Measurements from ENCODE around the gene PLAC8.
"Not testable (repeated sequence)": the region's sequence is repeated elsewhere in the genome, so short reads cannot be mapped to it uniquely, and the experiment has no call there.

PLAC8 gene

GRCh38 chr4:83114576-83114975 is at the start of gene PLAC8:
Gene PLAC8 (minus strand): TSS chr4:83114729. CDS start chr4:83107921, 6,808 bp downstream.
- no peak for DNase-seq (ENCODE audit: low spot score)

DNA sequence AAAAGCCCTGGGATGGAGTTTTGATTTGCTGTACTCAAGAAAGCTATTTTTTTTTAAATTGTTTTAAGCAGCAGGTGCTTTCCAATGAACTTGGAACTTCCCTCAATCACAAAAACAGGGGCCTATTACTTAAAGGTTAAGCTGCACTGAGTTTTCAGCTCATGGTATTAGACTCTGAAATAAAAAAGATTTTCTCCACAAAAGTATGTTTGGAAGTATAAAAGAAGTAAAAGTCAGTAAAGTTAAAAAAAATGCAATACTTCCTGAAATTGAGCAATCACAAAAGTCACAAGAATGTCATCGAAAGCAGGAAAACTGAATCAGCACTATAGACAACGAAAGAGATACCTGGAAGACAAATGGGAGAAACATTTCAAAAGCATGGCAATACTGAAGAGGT is 38.9 kb upstream of the PLAC8 start:
- no peak for DNase-seq (ENCODE audit: low spot score)

- DNase-seq (ENCODE audit: low spot score) = no peak
These were observed 38.2 kb upstream of the PLAC8 start for GRCh38 chr4:83152746-83153145.

DNA sequence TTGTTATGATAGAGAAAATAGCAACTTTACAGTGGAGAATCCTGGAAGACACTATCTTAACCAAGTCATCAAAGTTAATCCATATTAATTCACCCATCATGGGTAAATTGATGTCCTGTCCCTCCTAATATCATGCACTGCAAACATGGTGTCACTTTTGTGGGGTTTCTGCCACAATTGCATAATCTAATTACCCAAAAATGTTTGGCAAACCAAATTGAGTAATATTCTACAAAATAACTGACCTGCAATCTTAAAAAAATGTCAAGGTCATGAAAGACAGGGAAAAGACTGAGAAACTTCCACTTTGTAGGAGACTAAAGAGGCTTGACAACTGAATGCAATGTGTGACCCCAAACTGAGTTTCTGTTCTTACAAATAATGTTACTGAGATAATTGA is 37.1 kb upstream of the PLAC8 start:
- DNase-seq (ENCODE audit: low spot score) = no peak

- DNase-seq (ENCODE audit: low spot score) = no peak
These were observed 36.3 kb upstream of the PLAC8 start for GRCh38 chr4:83150653-83151330.

DNA sequence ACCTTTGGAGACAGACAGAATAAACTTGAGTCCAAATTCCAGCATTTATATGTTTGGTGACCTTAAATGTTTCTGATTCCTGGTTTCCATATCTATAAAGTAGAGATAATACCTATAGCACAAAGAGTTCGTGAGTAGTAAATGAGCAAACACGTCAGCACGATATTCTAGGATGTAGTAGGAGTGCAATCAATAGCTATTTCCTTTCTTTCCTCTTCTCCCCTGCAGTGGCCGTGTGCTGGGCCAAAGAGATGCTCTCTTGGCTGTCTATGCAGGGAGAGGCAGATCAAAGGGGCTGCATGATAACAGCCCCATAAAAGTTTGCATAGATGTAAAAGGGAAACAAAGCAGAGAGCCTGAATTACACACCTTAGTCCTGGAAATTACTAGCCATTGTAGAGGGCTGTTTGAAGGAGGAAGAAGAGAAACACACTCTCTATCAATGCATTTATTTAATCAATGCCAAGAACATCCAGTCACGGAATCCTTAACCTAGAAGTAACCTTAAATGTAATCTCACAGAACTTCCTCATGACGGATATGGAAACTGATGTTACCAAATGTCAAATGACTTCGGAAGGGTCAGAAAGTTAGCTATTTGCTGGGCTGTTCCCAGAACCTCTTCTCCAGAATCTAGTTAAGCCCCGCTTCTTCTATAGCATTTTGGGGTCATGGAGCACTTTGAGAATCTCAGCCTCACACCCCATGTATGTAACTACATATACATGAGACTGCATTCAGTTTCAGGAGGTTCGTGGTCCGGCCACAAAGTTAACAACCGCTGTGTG is 35.5 kb upstream of the PLAC8 start:
- DNase-seq (ENCODE audit: low spot score) = no peak

DNA sequence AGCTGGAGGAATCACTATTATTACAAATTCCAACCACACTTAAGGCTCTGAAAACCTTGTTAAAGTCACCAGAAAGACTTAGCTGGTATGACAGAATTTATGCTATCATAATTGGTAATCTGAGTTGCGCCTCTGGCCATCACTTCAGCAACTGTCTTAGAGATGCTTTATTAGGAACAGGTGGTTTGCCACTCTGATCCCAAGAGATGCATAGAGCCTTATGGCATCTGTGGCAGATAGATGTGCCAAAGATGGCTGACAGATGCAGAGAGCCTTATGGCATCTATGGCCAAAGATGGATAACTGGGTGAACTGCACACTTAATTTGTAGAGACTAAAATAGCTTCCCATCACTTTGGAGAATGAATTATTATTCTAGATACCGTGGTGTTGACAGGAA is 32.3 kb upstream of the PLAC8 start:
- no peak for DNase-seq (ENCODE audit: low spot score)

- DNase-seq (ENCODE audit: low spot score) = not testable (repeated sequence)
These were observed 31.2 kb upstream of the PLAC8 start for GRCh38 chr4:83145776-83146175.

DNA sequence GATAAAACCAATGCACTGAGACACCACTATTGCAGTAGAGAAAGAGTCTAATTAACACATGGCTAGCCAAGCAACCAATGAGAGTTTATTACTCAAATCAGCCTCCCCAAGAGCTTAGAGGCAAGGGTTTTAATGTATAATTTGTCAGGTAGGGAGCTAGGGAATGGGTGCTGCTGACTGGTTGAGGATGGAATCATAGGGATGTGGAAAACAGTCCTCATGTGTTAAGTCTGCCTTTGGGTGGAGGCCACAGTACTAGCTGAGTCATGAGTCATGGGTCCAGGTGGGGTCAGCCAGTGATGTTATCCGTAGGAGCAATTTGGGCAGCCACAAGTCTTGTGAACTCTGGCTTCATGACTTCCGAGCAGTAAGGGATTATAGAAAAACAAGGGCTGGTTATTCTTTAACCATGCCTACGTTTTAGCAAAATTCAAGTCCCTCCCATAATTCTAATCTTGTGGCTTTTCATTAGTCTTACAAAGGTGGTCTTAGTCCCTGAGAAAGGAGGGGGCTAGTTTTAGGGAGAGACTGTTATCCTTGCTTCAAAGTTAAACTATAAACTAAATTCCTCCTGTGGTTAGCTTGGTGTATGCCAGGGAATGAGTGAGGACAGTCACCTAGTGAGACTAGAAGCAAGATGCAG is 25.1 kb upstream of the PLAC8 start:
- DNase-seq (ENCODE audit: low spot score) = no peak

DNA sequence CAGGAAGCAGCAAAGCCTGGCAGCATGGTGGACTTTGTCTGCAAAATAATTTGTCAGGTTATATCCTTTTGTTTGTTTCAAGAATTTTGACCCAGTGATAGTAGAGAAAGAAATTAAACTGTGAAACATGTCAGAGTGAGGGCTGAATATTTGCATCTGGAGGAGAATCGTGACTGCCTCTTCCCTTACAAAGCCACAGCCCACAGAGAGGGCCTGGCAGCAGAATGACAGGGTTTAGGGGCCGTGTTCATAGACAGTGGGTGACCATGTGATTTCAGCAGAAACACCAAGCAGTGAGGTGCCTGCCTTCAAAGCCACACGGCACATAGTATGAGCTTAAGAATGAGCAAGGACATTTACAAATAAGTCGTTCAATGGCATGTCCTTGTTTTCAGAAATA is 24.4 kb upstream of the PLAC8 start:
- no peak for DNase-seq (ENCODE audit: low spot score)

DNA sequence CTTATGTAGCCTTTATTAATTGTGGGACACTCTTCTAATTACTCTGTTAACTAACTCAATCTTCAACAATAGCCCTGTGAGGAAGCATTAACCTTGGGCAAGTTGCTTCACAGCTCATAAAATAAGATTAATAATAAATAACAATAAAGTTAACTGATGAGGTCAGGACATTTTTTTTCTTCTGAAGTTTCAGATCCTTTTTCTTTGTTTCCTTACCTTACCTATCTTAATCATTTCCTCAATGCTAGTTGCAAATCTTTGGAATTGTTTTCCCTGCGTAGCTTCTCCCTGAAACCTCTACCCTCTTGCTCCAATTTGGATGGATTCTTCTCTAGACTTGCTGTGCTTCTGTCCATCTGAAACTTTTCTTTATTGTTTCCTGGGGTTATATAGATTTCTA is 17.5 kb upstream of the PLAC8 start:
- no peak for DNase-seq (ENCODE audit: low spot score)

- DNase-seq (ENCODE audit: low spot score) = no peak
These were observed 14.7 kb upstream of the PLAC8 start for GRCh38 chr4:83129264-83129663.

GRCh38 chr4:83128240-83128929 is 13.9 kb upstream of the PLAC8 start:
- no peak for DNase-seq (ENCODE audit: low spot score)

GRCh38 chr4:83125738-83126141 is 11.2 kb upstream of the PLAC8 start:
- DNase-seq (ENCODE audit: low spot score) = no peak

DNA sequence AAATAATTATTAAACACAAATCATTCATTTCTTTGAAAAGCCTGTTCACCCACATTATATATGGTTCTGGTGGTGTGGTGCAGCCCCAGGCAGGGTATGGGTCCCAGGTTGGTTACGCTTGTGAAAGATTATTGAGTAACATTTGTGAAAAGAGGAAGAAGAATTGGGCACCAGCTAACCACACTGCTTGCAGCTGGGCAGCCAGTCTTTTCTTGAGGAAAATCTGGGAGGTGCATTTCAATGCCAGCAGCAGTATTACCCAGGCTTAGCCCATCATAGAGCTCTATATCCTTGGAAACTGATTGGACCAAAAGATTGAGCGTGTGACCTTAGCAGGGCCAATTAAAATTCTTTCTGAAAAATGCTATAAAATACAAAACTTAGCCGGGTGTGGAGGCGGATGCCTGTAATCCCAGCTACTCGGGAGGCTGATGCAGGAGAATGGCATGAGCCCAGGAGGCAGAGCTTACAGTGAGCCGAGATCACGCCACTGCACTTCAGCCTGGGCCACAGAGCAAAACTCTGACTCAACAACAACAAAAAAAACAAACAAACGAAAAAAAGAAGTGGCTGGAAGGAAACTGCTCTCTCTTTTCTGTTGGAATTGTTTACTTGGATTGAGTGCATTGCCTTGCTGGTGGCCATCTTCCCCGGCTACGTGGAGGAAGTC is 9.7 kb upstream of the PLAC8 start:
- no peak for DNase-seq (ENCODE audit: low spot score)

DNA sequence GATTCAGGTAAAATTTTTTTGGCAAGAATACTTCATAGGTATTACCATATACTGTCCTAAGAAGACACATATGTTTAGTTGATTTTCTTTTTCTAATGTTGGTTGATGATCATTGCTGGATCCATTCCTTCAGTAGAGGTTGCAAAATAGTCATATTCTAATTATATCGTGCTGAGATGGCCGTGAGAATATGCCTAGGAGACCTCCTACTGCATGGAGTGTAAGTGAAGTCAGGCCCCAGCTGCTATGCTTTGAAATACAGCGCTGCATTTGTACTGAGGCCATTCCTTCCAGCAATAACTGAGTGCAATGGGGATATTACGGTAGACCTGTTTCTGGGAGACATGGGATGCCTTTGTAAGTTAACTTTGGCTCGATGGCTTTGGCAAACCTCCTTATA is 6.7 kb upstream of the PLAC8 start:
- no peak for DNase-seq (ENCODE audit: low spot score)

DNA sequence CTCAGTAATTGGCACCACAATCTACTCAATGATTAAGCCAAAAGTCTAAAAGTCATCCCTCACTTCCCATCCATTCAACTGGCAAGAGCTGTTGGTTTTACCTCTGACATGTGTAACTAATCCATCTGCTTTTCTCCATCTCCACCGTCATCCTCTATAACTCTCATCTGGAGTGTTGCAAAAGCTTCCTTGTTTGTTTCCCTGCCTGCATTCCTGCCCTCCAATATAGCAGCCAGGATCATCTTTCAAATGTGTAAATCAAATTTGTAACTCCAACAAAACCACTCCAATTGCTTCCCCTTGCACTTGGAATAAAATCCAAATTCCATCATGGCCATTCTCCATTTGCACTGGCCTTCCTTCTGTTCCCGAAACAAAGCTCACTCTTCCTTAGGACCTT is 4.3 kb upstream of the PLAC8 start:
- no peak for DNase-seq (ENCODE audit: low spot score)

GRCh38 chr4:83115656-83116285 is 1.2 kb upstream of the PLAC8 start:
- no peak for DNase-seq (ENCODE audit: low spot score)

- DNase-seq (ENCODE audit: low spot score) = no peak
These were observed 471 bp upstream of the PLAC8 start for GRCh38 chr4:83115000-83115399.

GRCh38 chr4:83113429-83113786 is 1.1 kb downstream of the PLAC8 start:
- DNase-seq (ENCODE audit: low spot score) = no peak

DNA sequence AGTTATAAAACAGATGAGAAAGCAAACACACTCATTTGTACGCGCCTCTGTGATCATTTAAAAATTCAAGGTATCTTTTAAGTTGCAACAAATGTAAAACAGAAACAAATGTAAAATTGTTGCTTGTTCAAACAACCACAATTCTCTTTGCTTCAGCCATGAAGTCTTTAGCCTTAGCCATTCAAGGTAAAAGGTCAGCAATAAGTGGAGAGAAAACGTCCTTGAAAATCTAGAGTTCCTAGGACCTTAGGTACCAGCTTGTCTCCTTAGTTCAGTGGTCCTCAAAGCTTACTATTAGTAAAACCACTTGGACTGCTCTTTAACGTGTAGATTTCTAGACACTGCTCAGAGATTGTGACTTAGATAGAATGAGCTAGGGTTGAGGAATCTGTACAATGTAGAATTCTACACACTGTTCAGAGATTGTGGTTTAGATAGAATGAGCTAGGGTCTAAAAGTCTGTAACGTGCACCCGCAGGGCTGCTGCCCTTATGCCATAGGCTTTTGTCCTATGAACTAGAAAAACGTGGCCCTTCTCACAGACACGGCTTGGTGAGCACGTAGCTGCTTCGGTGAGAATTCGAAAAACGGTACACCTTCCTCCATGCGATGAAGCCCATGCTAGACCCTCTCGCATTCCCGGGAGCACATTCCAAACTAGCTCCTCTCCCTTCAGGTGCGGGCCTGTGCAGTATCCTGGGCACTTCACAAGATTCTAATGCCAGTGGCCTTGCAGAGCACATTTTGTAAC is 1.7 kb downstream of the PLAC8 start:
- DNase-seq (ENCODE audit: low spot score) = no peak
